ENCODE results near the gene NCAPD2.
"Not testable (repeated sequence)": the region's sequence is repeated elsewhere in the genome, so short reads cannot be mapped to it uniquely, and the experiment has no call there.

NCAPD2 gene

DNA sequence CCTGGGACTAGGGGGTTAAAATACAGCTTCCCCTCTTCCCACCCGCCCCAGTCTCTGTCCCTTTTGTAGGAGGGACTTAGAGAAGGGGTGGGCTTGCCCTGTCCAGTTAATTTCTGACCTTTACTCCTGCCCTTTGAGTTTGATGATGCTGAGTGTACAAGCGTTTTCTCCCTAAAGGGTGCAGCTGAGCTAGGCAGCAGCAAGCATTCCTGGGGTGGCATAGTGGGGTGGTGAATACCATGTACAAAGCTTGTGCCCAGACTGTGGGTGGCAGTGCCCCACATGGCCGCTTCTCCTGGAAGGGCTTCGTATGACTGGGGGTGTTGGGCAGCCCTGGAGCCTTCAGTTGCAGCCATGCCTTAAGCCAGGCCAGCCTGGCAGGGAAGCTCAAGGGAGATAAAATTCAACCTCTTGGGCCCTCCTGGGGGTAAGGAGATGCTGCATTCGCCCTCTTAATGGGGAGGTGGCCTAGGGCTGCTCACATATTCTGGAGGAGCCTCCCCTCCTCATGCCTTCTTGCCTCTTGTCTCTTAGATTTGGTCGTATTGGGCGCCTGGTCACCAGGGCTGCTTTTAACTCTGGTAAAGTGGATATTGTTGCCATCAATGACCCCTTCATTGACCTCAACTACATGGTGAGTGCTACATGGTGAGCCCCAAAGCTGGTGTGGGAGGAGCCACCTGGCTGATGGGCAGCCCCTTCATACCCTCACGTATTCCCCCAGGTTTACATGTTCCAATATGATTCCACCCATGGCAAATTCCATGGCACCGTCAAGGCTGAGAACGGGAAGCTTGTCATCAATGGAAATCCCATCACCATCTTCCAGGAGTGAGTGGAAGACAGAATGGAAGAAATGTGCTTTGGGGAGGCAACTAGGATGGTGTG is 42.3 kb downstream of the NCAPD2 start:
- DNase-seq, result no peak
- CTCF ChIA-PET, result interaction anchor here (0.5 to 9.0 kb wide), 17 partner anchors 8 to 209 kb away, joined by 3 to 122 read pairs (median 4); partner anchors contain the start of genes IFFO1, MRPL51 and NOP2
- Histone ChIP-seq H3K36me3 (ENCODE audit: control insufficient read depth in 4 of 4, insufficient read depth in 4 of 4, low read length in 3 of 4) (peaks cover 10 to 52% (median 27%) of the 10 kb centered on the region in 4 experiments), H3K4me1 (ENCODE audit: control extremely low read depth in 1 of 4, control insufficient read depth in 4 of 4, insufficient read depth in 4 of 4, low read length in 3 of 4) (peaks cover 5 to 68% (median 68%) of the 10 kb centered on the region in 4 experiments), H3K27me3 (replicated peaks in 2 of 5; ENCODE audit: control insufficient read depth in 4 of 5, insufficient read depth in 5 of 5, low read length in 4 of 5) (no peaks in the 10 kb centered on the region), H3K9me3 (ENCODE audit: control extremely low read depth in 1 of 5, control insufficient read depth in 4 of 5, insufficient read depth in 2 of 5, low read depth in 1 of 5, low read length in 4 of 5) (no peaks in the 10 kb centered on the region), H3K4me3 (ENCODE audit: control insufficient read depth in 1 of 7, extremely low read depth in 1 of 7, insufficient read depth in 4 of 7, low read depth in 2 of 7, low read length in 6 of 7) (peak overlapping the region in 6 of 7 experiments; percentile 83 to 96 (median 90)), H3K27ac (ENCODE audit: insufficient read depth in 1 of 2, low read depth in 1 of 2, low read length in 2 of 2, poor library complexity in 1 of 2, severe bottlenecking in 2 of 2) (peak overlapping the region; percentile 89 to 94)
- 72% methylated on average over 4 of the region's 10 CpGs for WGBS (ENCODE audit: insufficient coverage)
- POLR2A ChIA-PET, result interaction anchor here (0.5 to 1.6 kb wide), 2 partner anchors 26 to 66 kb away, joined by 3 to 10 read pairs; partner anchors contain the start of gene VAMP1

DNA sequence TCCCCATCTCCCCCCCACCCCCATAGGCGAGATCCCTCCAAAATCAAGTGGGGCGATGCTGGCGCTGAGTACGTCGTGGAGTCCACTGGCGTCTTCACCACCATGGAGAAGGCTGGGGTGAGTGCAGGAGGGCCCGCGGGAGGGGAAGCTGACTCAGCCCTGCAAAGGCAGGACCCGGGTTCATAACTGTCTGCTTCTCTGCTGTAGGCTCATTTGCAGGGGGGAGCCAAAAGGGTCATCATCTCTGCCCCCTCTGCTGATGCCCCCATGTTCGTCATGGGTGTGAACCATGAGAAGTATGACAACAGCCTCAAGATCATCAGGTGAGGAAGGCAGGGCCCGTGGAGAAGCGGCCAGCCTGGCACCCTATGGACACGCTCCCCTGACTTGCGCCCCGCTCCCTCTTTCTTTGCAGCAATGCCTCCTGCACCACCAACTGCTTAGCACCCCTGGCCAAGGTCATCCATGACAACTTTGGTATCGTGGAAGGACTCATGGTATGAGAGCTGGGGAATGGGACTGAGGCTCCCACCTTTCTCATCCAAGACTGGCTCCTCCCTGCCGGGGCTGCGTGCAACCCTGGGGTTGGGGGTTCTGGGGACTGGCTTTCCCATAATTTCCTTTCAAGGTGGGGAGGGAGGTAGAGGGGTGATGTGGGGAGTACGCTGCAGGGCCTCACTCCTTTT is 43.1 kb downstream of the NCAPD2 start:
- Histone ChIP-seq H3K27ac (ENCODE audit: insufficient read depth in 1 of 2, low read depth in 1 of 2, low read length in 2 of 2, poor library complexity in 1 of 2, severe bottlenecking in 2 of 2) (no peak overlapping the region), H3K9me3 (ENCODE audit: control extremely low read depth in 1 of 5, control insufficient read depth in 4 of 5, insufficient read depth in 2 of 5, low read depth in 1 of 5, low read length in 4 of 5) (no peaks in the 10 kb centered on the region), H3K4me3 (ENCODE audit: control insufficient read depth in 1 of 7, extremely low read depth in 1 of 7, insufficient read depth in 4 of 7, low read depth in 2 of 7, low read length in 6 of 7) (peak overlapping the region in 3 of 7 experiments; percentile 10 to 96 (median 45)), H3K4me1 (ENCODE audit: control extremely low read depth in 1 of 4, control insufficient read depth in 4 of 4, insufficient read depth in 4 of 4, low read length in 3 of 4) (peaks cover 5 to 67% (median 63%) of the 10 kb centered on the region in 4 experiments), H3K27me3 (replicated peaks in 2 of 5; ENCODE audit: control insufficient read depth in 4 of 5, insufficient read depth in 5 of 5, low read length in 4 of 5) (no peaks in the 10 kb centered on the region), H3K36me3 (ENCODE audit: control insufficient read depth in 4 of 4, insufficient read depth in 4 of 4, low read length in 3 of 4) (peaks cover 10 to 56% (median 29%) of the 10 kb centered on the region in 4 experiments)
- ChIA-PET CTCF (interaction anchor here (0.5 to 9.0 kb wide), 20 partner anchors 9 to 210 kb away, joined by 3 to 122 read pairs (median 4); partner anchors contain the start of genes IFFO1, MRPL51, NOP2 and VAMP1), POLR2A (interaction anchor here (1.2 to 2.3 kb wide), 2 partner anchors 16 to 67 kb away, joined by 4 to 16 read pairs; partner anchors contain the start of gene VAMP1)
- WGBS (ENCODE audit: insufficient coverage), result 86% methylated on average over 10 of the region's 19 CpGs
- DNase-seq, result no peak

DNA sequence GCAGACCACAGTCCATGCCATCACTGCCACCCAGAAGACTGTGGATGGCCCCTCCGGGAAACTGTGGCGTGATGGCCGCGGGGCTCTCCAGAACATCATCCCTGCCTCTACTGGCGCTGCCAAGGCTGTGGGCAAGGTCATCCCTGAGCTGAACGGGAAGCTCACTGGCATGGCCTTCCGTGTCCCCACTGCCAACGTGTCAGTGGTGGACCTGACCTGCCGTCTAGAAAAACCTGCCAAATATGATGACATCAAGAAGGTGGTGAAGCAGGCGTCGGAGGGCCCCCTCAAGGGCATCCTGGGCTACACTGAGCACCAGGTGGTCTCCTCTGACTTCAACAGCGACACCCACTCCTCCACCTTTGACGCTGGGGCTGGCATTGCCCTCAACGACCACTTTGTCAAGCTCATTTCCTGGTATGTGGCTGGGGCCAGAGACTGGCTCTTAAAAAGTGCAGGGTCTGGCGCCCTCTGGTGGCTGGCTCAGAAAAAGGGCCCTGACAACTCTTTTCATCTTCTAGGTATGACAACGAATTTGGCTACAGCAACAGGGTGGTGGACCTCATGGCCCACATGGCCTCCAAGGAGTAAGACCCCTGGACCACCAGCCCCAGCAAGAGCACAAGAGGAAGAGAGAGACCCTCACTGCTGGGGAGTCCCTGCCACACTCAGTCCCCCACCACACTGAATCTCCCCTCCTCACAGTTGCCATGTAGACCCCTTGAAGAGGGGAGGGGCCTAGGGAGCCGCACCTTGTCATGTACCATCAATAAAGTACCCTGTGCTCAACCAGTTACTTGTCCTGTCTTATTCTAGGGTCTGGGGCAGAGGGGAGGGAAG is 43.9 kb downstream of the NCAPD2 start:
- peak overlapping the region in 1 of 7 experiments; percentile 45 for H3K4me3 ChIP-seq (ENCODE audit: control insufficient read depth in 1 of 7, extremely low read depth in 1 of 7, insufficient read depth in 4 of 7, low read depth in 2 of 7, low read length in 6 of 7)
- peaks cover 5 to 59% (median 56%) of the 10 kb centered on the region in 4 experiments for H3K4me1 ChIP-seq (ENCODE audit: control extremely low read depth in 1 of 4, control insufficient read depth in 4 of 4, insufficient read depth in 4 of 4, low read length in 3 of 4)
- not testable (repeated sequence) for H3K27me3 ChIP-seq (replicated peaks in 2 of 5; ENCODE audit: control insufficient read depth in 4 of 5, insufficient read depth in 5 of 5, low read length in 4 of 5); H3K9me3 ChIP-seq (ENCODE audit: control extremely low read depth in 1 of 5, control insufficient read depth in 4 of 5, insufficient read depth in 2 of 5, low read depth in 1 of 5, low read length in 4 of 5); H3K27ac ChIP-seq (ENCODE audit: insufficient read depth in 1 of 2, low read depth in 1 of 2, low read length in 2 of 2, poor library complexity in 1 of 2, severe bottlenecking in 2 of 2)
- ChIA-PET CTCF (interaction anchor here (0.7 to 9.0 kb wide), 24 partner anchors 10 to 222 kb away, joined by 3 to 122 read pairs (median 4); partner anchors contain the start of genes IFFO1, MRPL51 and VAMP1), POLR2A (interaction anchor here (0.8 to 2.3 kb wide), 3 partner anchors 8 to 68 kb away, joined by 3 to 16 read pairs (median 4); partner anchors contain the start of gene VAMP1)
- WGBS (ENCODE audit: insufficient coverage), result 48% methylated on average over 16 of the region's 17 CpGs
- H3K36me3 ChIP-seq (ENCODE audit: control insufficient read depth in 4 of 4, insufficient read depth in 4 of 4, low read length in 3 of 4), result peaks cover 10 to 56% (median 32%) of the 10 kb centered on the region in 4 experiments
- peak; percentile 89 to 94 (median 93) for DNase-seq

DNA sequence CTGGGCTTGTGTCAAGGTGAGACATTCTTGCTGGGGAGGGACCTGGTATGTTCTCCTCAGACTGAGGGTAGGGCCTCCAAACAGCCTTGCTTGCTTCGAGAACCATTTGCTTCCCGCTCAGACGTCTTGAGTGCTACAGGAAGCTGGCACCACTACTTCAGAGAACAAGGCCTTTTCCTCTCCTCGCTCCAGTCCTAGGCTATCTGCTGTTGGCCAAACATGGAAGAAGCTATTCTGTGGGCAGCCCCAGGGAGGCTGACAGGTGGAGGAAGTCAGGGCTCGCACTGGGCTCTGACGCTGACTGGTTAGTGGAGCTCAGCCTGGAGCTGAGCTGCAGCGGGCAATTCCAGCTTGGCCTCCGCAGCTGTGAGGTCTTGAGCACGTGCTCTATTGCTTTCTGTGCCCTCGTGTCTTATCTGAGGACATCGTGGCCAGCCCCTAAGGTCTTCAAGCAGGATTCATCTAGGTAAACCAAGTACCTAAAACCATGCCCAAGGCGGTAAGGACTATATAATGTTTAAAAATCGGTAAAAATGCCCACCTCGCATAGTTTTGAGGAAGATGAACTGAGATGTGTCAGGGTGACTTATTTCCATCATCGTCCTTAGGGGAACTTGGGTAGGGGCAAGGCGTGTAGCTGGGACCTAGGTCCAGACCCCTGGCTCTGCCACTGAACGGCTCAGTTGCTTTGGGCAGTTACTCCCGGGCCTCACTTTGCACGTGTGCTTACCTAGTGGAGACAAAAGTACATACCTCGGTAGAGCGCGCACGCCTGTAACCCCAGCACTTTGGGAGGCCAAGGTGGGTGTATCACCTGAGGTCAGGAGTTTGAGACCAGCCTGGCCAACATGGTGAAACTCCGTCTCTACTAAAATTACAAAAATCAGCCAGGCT is 44.8 kb downstream of the NCAPD2 start:
- ChIA-PET POLR2A (interaction anchor here (0.8 to 2.3 kb wide), 3 partner anchors 9 to 69 kb away, joined by 3 to 16 read pairs (median 4); partner anchors contain the start of gene VAMP1), CTCF (interaction anchor here (0.7 to 9.0 kb wide), 25 partner anchors 8 to 221 kb away, joined by 3 to 122 read pairs (median 4); partner anchors contain the start of genes IFFO1, MRPL51 and VAMP1)
- H3K36me3 ChIP-seq (ENCODE audit: control insufficient read depth in 4 of 4, insufficient read depth in 4 of 4, low read length in 3 of 4), result peaks cover 10 to 60% (median 35%) of the 10 kb centered on the region in 4 experiments
- H3K9me3 ChIP-seq (ENCODE audit: control extremely low read depth in 1 of 5, control insufficient read depth in 4 of 5, insufficient read depth in 2 of 5, low read depth in 1 of 5, low read length in 4 of 5), result no peaks in the 10 kb centered on the region
- 85% methylated on average over 20 of the region's 24 CpGs for WGBS (ENCODE audit: insufficient coverage)
- H3K27ac ChIP-seq (ENCODE audit: insufficient read depth in 1 of 2, low read depth in 1 of 2, low read length in 2 of 2, poor library complexity in 1 of 2, severe bottlenecking in 2 of 2), result no peak overlapping the region
- peaks cover 5 to 51% (median 47%) of the 10 kb centered on the region in 4 experiments for H3K4me1 ChIP-seq (ENCODE audit: control extremely low read depth in 1 of 4, control insufficient read depth in 4 of 4, insufficient read depth in 4 of 4, low read length in 3 of 4)
- H3K27me3 ChIP-seq (replicated peaks in 2 of 5; ENCODE audit: control insufficient read depth in 4 of 5, insufficient read depth in 5 of 5, low read length in 4 of 5), result no peaks in the 10 kb centered on the region
- no peak for DNase-seq
- H3K4me3 ChIP-seq (ENCODE audit: control insufficient read depth in 1 of 7, extremely low read depth in 1 of 7, insufficient read depth in 4 of 7, low read depth in 2 of 7, low read length in 6 of 7), result no peak overlapping the region

DNA sequence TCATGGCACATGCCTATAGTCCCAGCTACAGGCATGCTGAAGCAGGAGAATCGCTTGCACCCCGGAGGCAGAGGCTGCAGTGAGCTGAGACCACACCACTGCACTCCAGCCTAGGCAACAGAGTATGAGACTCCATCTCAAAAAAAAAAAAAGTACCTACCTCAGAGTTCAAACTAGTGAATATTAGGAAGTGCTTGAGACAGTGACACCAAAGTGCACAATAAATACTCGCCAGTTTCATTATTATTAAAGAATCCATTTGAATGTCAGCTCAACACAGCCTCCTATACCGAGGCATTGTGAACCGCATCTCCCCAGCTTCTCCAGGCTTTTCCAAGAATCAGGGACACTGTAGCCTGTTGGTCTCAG is 45.4 kb downstream of the NCAPD2 start:
- peaks cover 10 to 61% (median 35%) of the 10 kb centered on the region in 4 experiments for H3K36me3 ChIP-seq (ENCODE audit: control insufficient read depth in 4 of 4, insufficient read depth in 4 of 4, low read length in 3 of 4)
- no peak for DNase-seq
- H3K4me3 ChIP-seq (ENCODE audit: control insufficient read depth in 1 of 7, extremely low read depth in 1 of 7, insufficient read depth in 4 of 7, low read depth in 2 of 7, low read length in 6 of 7), result no peak overlapping the region
- 95% methylated on average over 3 of the region's 5 CpGs for WGBS (ENCODE audit: insufficient coverage)
- H3K27me3 ChIP-seq (replicated peaks in 2 of 5; ENCODE audit: control insufficient read depth in 4 of 5, insufficient read depth in 5 of 5, low read length in 4 of 5), result no peaks in the 10 kb centered on the region
- H3K27ac ChIP-seq (ENCODE audit: insufficient read depth in 1 of 2, low read depth in 1 of 2, low read length in 2 of 2, poor library complexity in 1 of 2, severe bottlenecking in 2 of 2), result no peak overlapping the region
- H3K4me1 ChIP-seq (ENCODE audit: control extremely low read depth in 1 of 4, control insufficient read depth in 4 of 4, insufficient read depth in 4 of 4, low read length in 3 of 4), result peaks cover 5 to 46% (median 43%) of the 10 kb centered on the region in 4 experiments
- ChIA-PET POLR2A (interaction anchor here (0.6 to 2.3 kb wide), 4 partner anchors 23 to 115 kb away, joined by 3 to 16 read pairs (median 4); partner anchors contain the start of genes ACRBP and VAMP1), CTCF (interaction anchor here (0.7 to 9.0 kb wide), 19 partner anchors 8 to 209 kb away, joined by 3 to 122 read pairs (median 4); partner anchors contain the start of genes IFFO1, MRPL51, NOP2 and VAMP1)
- H3K9me3 ChIP-seq (ENCODE audit: control extremely low read depth in 1 of 5, control insufficient read depth in 4 of 5, insufficient read depth in 2 of 5, low read depth in 1 of 5, low read length in 4 of 5), result no peaks in the 10 kb centered on the region
